ENCODE measurements around the gene COL24A1. TPM values are rescaled to one million over a fixed set of nuclear protein-coding genes. Genes with fewer than 3 reads are reported as not detected.

COL24A1 gene
- total RNA-seq, 1 experiment from 2014 or later, result 0.35 TPM

- Histone ChIP-seq H4K5ac (ENCODE audit: insufficient read length, low read depth, low read length) (no peak overlapping the region), H4K91ac (ENCODE audit: insufficient read length, low read depth, low read length) (no peak overlapping the region), H2BK20ac (ENCODE audit: low read depth, low read length, poor library complexity, severe bottlenecking) (no peak overlapping the region), H2BK12ac (ENCODE audit: insufficient read length, low read depth, low read length) (no peak overlapping the region), H3K14ac (ENCODE audit: insufficient read depth, low read length) (no peak overlapping the region), H3K18ac (ENCODE audit: insufficient read length, low read depth, low read length) (no peak overlapping the region), H3K23ac (ENCODE audit: insufficient read length, low read depth, low read length) (no peak overlapping the region), H3K27ac (ENCODE audit: insufficient read length, low read depth, low read length) (no peak overlapping the region), H3K9ac (ENCODE audit: extremely low read depth, insufficient read length, low read length) (no peak overlapping the region), H4K20me1 (ENCODE audit: control insufficient read depth, insufficient read depth, insufficient read length) (no peaks in the 10 kb centered on the region), H2AFZ (ENCODE audit: low read length) (no peak overlapping the region), H2BK5ac (ENCODE audit: insufficient read length, low read length) (no peak overlapping the region), H4K8ac (replicated peaks; ENCODE audit: insufficient read length, low read depth, low read length) (no peak overlapping the region), H3K79me1 (ENCODE audit: insufficient read depth, low read depth, low read length, poor library complexity, severe bottlenecking) (no peaks in the 10 kb centered on the region), H2BK15ac (ENCODE audit: low read depth, low read length) (no peak overlapping the region), H3K27me3 (ENCODE audit: insufficient read depth, low read length) (no peaks in the 10 kb centered on the region), H3K79me2 (ENCODE audit: insufficient read depth, low read length) (no peaks in the 10 kb centered on the region), H3T11ph (ENCODE audit: low read length) (no peak overlapping the region), H3K23me2 (ENCODE audit: insufficient read length, low read depth, low read length, poor library complexity, severe bottlenecking) (no peaks in the 10 kb centered on the region), H3K4me2 (ENCODE audit: insufficient read depth, insufficient read length, low read length) (no peak overlapping the region), H3K4ac (ENCODE audit: low read depth, low read length) (no peak overlapping the region), H2AK5ac (ENCODE audit: insufficient read length, low read length) (no peak overlapping the region), H3K4me1 (ENCODE audit: insufficient read depth, low read length) (0 out of 2 replicates have a peak, but pooled peaks cover 2% of the 10 kb centered on the region), H3K9me3 (ENCODE audit: control insufficient read depth, low read depth, low read length) (no peaks in the 10 kb centered on the region), H2BK120ac (ENCODE audit: low read depth, low read length, poor library complexity, severe bottlenecking) (no peak overlapping the region), H3K56ac (ENCODE audit: insufficient read length, low read depth, low read length) (no peak overlapping the region)
- DNase-seq, result no peak
- no peaks in the 10 kb centered on the region for H3K36me3 Mint-ChIP-seq (ENCODE audit: insufficient read depth in 1 of 3, low read depth in 3 of 3)
- no peak overlapping the region for H3K27ac Mint-ChIP-seq
- no peak for TF ChIP-seq CTCF (conservative IDR thresholded peaks at IDR 0.05)
- H3K4me1 Mint-ChIP-seq, result peaks cover 17 to 31% of the 10 kb centered on the region in 2 experiments
- H3K27me3 Mint-ChIP-seq (ENCODE audit: low read depth), result no peaks in the 10 kb centered on the region
- WGBS (ENCODE audit: extremely low coverage, insufficient read length, low lambda C conversion rate), result no CpG with 5 or more reads among the region's 1 CpG
- no peaks in the 10 kb centered on the region for H3K9me3 Mint-ChIP-seq
- H3K4me3 Mint-ChIP-seq, result no peak overlapping the region
Measured at GRCh38 chr1:86192417-86192816, 35.8 kb upstream of the COL24A1 start.
